Activated CD4-positive, alpha-beta T cell treated with anti-CD3 and anti-CD28 coated beads, Interleukin-2, amount 10 ng/mL, durations not matched to agents 24 days and 14 days (primary cell): ENCODE measurements around the gene TPP2. TPM values are rescaled to one million over a fixed set of nuclear protein-coding genes. Genes with fewer than 3 reads are reported as not detected.

Experiments used
- DNase-seq: peaks from one replicate; pipeline ENCODE4 v3.0.0; 2022
- H3K27ac Mint-ChIP-seq: one replicate; pipeline ENCODE4 v1.8.0; 2022; ENCODE audit warnings: mild to moderate bottlenecking, mixed read lengths
- H3K27me3 Mint-ChIP-seq: one replicate; pipeline ENCODE4 v1.8.0; 2022; ENCODE audit warnings: mixed read lengths
- H3K36me3 Mint-ChIP-seq: one replicate; pipeline ENCODE4 v1.8.0; 2022; ENCODE audit warnings: low read depth, mild to moderate bottlenecking, mixed read lengths
- H3K4me1 Mint-ChIP-seq: one replicate; pipeline ENCODE4 v1.8.0; 2021; ENCODE audit warnings: mixed read lengths
- H3K4me3 Mint-ChIP-seq: one replicate; pipeline ENCODE4 v1.8.0; 2022; ENCODE audit warnings: mild to moderate bottlenecking, moderate library complexity, mixed read lengths
- H3K9me3 Mint-ChIP-seq: one replicate; pipeline ENCODE4 v1.8.0; 2021; ENCODE audit warnings: mixed read lengths
- intact Hi-C: fragments of 100-400 bp; cut with micrococcal nuclease; formaldehyde crosslinking; loops from one replicate; pipeline ENCODE4 v1.15.1; 2023
- total RNA-seq: library from RNA; stranded (reverse); gene quantifications from 2 replicates; pipeline ENCODE4 v1.2.3, GENCODE V29; 2022

TPP2 gene
- total RNA-seq = 77.3 and 80.0 TPM in 2 replicates

- intact Hi-C loops = loop anchor here (1.0 to 2.0 kb wide), 5 partner anchors 54 to 249 kb away; partner anchors contain the start of genes BIVM and TEX30
- H3K9me3 Mint-ChIP-seq = no peaks in the 10 kb centered on the region
- peaks cover 48% of the 10 kb centered on the region for H3K4me1 Mint-ChIP-seq
- no peaks in the 10 kb centered on the region for H3K27me3 Mint-ChIP-seq
- peak; percentile 100 for DNase-seq
- H3K27ac Mint-ChIP-seq = peak within 1 kb of the TSS; percentile 99
- peaks cover 20% of the 10 kb centered on the region for H3K36me3 Mint-ChIP-seq
- H3K4me3 Mint-ChIP-seq = peak within 1 kb of the TSS; percentile 97
Observed at GRCh38 chr13:102596147-102597028, at the start of gene TPP2. Gene TPP2, plus strand, starts transcription at chr13:102596986. Its CDS starts 53 bp downstream, at chr13:102597039.

DNA sequence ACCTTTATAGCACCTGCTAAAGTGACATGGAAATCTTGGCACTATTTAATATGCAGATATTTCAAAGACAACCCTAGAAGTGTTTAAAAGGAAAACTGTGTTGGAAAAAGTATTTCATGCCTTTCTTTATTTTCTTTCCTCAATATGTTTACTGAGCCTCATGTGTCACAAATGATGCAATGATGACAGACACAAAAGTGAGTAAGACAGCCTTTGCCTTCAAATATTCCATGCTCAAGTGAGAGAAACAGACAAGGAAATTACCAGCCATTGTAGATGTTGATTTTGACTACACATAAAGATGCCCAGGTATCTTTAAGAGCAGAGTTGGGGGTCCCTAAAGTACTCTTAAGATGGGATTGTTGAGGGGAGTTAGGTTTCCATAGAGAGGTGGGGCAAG lies 48.0 kb upstream of the TPP2 start:
- H3K9me3 Mint-ChIP-seq = no peaks in the 10 kb centered on the region
- H3K27ac Mint-ChIP-seq = no peak overlapping the region
- no peaks in the 10 kb centered on the region for H3K4me1 Mint-ChIP-seq
- H3K4me3 Mint-ChIP-seq = no peak overlapping the region
- no peaks in the 10 kb centered on the region for H3K36me3 Mint-ChIP-seq
- H3K27me3 Mint-ChIP-seq = peaks cover 16% of the 10 kb centered on the region
- DNase-seq = no peak
- intact Hi-C loops = no loop called here

DNA sequence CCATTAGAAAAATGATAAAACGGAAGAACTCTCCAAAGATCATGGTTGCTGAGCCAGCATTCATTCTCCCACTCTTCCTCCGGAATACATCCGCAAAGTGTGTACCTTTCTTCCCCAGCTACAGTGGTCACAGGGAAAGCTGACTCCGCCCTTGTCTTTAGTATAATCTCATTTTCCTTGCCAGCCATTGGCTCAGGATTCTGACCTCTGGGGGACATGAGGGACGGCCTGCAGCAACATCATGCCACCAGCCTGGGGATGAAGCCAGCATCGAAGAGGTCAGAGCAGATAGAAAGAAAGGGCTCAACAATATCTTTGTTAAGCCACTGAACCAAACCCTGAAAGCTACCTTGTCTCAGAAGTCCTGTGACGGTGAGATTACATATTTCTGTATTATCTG lies 46.3 kb upstream of the TPP2 start:
- H3K27me3 Mint-ChIP-seq = peaks cover 11% of the 10 kb centered on the region
- no peaks in the 10 kb centered on the region for H3K4me1 Mint-ChIP-seq
- no peak overlapping the region for H3K27ac Mint-ChIP-seq
- no peak for DNase-seq
- no peak overlapping the region for H3K4me3 Mint-ChIP-seq
- H3K9me3 Mint-ChIP-seq = no peaks in the 10 kb centered on the region
- H3K36me3 Mint-ChIP-seq = no peaks in the 10 kb centered on the region
- intact Hi-C loops = loop anchor here (10.0 kb wide), 2 partner anchors 156 to 606 kb away; no protein-coding TSS in a partner anchor

- DNase-seq = peak; percentile 71
- H3K4me3 Mint-ChIP-seq = no peak overlapping the region
- H3K27ac Mint-ChIP-seq = no peak overlapping the region
- peaks cover 8% of the 10 kb centered on the region for H3K27me3 Mint-ChIP-seq
- intact Hi-C loops = loop anchor here (5.0 to 10.0 kb wide), 6 partner anchors 99 to 1409 kb away; no protein-coding TSS in a partner anchor
- H3K4me1 Mint-ChIP-seq = no peaks in the 10 kb centered on the region
- no peaks in the 10 kb centered on the region for H3K9me3 Mint-ChIP-seq
- H3K36me3 Mint-ChIP-seq = no peaks in the 10 kb centered on the region
Observed at GRCh38 chr13:102555914-102556553, 40.8 kb upstream of the TPP2 start.

GRCh38 chr13:102556806-102557205 lies 40.0 kb upstream of the TPP2 start:
- Mint-ChIP-seq H3K27ac (no peak overlapping the region), H3K27me3 (peaks cover 9% of the 10 kb centered on the region), H3K4me1 (no peaks in the 10 kb centered on the region), H3K4me3 (no peak overlapping the region), H3K36me3 (no peaks in the 10 kb centered on the region), H3K9me3 (no peaks in the 10 kb centered on the region)
- intact Hi-C loops = loop anchor here (5.0 to 10.0 kb wide), 6 partner anchors 100 to 1410 kb away; no protein-coding TSS in a partner anchor
- no peak for DNase-seq

DNA sequence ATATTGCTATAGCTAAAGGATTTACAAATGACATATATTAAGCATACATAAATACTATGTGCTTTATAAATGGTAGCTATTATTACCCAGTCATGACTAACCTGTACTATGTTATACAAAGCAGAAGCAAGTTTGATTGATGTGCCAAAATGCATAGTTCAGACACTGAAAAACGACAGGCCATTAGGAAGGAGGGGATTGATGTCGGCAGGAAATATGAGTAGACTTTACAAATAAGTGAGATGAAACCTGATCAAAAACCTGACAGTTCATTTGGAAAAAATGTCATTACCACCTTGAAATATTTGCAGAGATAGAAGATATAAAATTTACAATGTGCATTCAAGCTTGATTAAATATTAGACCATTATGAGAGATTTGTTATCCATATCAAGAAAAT lies 38.8 kb upstream of the TPP2 start:
- H3K27me3 Mint-ChIP-seq = peaks cover 15% of the 10 kb centered on the region
- no peak overlapping the region for H3K4me3 Mint-ChIP-seq
- intact Hi-C loops = loop anchor here (5.0 to 10.0 kb wide), 6 partner anchors 101 to 1411 kb away; no protein-coding TSS in a partner anchor
- no peak overlapping the region for H3K27ac Mint-ChIP-seq
- no peaks in the 10 kb centered on the region for H3K36me3 Mint-ChIP-seq
- no peaks in the 10 kb centered on the region for H3K9me3 Mint-ChIP-seq
- DNase-seq = no peak
- H3K4me1 Mint-ChIP-seq = no peaks in the 10 kb centered on the region

- no peak for DNase-seq
- Mint-ChIP-seq H3K4me1 (no peaks in the 10 kb centered on the region), H3K9me3 (no peaks in the 10 kb centered on the region), H3K27ac (no peak overlapping the region), H3K36me3 (no peaks in the 10 kb centered on the region), H3K4me3 (no peak overlapping the region), H3K27me3 (peaks cover 19% of the 10 kb centered on the region)
- intact Hi-C loops = no loop called here
Observed at GRCh38 chr13:102561933-102562332, 34.9 kb upstream of the TPP2 start.

- H3K9me3 Mint-ChIP-seq = no peaks in the 10 kb centered on the region
- H3K4me1 Mint-ChIP-seq = no peaks in the 10 kb centered on the region
- H3K27me3 Mint-ChIP-seq = peaks cover 19% of the 10 kb centered on the region
- no peak overlapping the region for H3K4me3 Mint-ChIP-seq
- intact Hi-C loops = no loop called here
- H3K36me3 Mint-ChIP-seq = no peaks in the 10 kb centered on the region
- H3K27ac Mint-ChIP-seq = no peak overlapping the region
- no peak for DNase-seq
Observed at GRCh38 chr13:102563267-102563666, 33.5 kb upstream of the TPP2 start.

DNA sequence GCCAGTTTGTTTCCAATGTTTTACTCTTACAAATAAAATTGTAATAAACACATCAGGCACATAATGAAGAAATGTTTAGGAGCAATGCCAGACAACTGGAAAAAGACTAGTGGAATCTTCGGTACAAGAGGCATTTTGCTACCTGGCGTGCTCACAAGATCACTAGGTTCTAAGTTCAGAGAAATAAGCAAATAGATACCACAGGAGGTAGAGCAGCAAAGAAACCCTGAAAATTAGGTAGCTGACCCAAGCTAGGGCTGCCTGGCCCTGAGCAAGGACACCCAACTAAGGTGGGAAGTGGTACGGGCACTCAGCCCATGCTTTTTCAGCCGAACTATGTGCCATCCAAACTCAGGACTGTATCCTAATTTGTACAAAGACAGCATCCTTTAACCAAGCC lies 32.2 kb upstream of the TPP2 start:
- no peaks in the 10 kb centered on the region for H3K4me1 Mint-ChIP-seq
- H3K27me3 Mint-ChIP-seq = peaks cover 19% of the 10 kb centered on the region
- intact Hi-C loops = no loop called here
- H3K27ac Mint-ChIP-seq = no peak overlapping the region
- no peak overlapping the region for H3K4me3 Mint-ChIP-seq
- H3K36me3 Mint-ChIP-seq = no peaks in the 10 kb centered on the region
- no peaks in the 10 kb centered on the region for H3K9me3 Mint-ChIP-seq
- DNase-seq = no peak

GRCh38 chr13:102566513-102566912 lies 30.3 kb upstream of the TPP2 start:
- no peak for DNase-seq
- intact Hi-C loops = no loop called here
- Mint-ChIP-seq H3K4me3 (no peak overlapping the region), H3K27ac (no peak overlapping the region), H3K36me3 (no peaks in the 10 kb centered on the region), H3K4me1 (no peaks in the 10 kb centered on the region), H3K9me3 (no peaks in the 10 kb centered on the region), H3K27me3 (peaks cover 26% of the 10 kb centered on the region)

DNA sequence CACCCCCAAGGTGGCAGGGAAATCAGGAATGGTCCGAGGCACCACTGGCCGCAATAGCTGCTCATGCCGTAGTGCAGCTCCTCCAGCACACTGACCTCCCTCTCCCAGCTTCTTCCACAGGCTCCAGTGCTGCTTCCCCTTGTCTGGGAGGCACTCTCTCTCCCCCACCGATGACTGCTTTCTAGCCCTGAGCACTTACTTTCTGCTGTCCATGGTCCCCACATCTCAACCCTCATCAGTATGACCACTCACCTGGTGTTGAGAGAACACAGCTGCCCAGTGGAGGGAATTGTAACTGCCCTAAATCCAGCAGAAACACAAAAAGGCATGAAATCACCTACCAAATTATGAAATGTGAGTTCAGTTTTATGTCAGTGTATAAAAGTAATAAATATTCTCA lies 28.9 kb upstream of the TPP2 start:
- Mint-ChIP-seq H3K4me3 (no peak overlapping the region), H3K9me3 (no peaks in the 10 kb centered on the region), H3K36me3 (no peaks in the 10 kb centered on the region), H3K4me1 (no peaks in the 10 kb centered on the region), H3K27me3 (peaks cover 26% of the 10 kb centered on the region), H3K27ac (no peak overlapping the region)
- intact Hi-C loops = no loop called here
- DNase-seq = no peak

DNA sequence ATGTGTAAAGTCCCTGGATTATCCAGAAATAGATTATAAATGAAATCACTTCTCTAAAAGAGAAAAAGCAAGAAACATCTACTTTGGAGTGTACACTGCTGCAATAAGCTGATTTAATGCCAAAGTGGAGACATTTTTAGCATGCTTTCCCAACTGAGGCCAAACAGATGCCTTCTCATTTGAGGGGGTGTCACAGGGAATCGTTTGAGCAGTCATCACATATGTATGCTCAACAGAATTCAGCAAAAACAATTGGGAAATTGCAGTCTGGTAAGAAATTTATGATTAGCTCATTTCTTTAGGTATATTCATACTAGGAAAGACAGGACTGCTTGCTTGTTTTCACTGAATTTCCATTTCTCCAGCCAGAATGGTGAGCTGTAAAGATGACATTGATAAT lies 27.3 kb upstream of the TPP2 start:
- Mint-ChIP-seq H3K36me3 (no peaks in the 10 kb centered on the region), H3K9me3 (no peaks in the 10 kb centered on the region), H3K27me3 (peaks cover 40% of the 10 kb centered on the region), H3K27ac (no peak overlapping the region), H3K4me1 (no peaks in the 10 kb centered on the region), H3K4me3 (no peak overlapping the region)
- intact Hi-C loops = no loop called here
- DNase-seq = no peak

DNA sequence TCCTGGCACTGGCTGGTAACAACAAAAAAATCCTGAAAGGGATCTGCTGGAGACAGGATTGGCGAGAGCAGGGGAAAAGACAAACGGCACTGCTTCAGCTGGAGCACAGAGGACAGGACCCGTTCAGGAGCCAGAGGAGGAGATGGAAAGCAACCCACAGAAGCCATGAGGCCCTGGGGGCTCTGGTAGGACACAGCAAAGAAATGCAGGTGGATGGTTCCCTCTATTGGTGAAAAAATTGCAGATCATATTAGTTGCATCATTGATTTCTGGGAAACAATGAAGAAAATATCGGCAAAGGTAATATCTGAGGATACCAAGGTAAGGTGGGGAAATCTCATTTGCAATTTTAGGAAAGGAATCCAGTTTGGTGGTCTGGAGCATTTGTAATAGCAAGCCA lies 25.7 kb upstream of the TPP2 start:
- Mint-ChIP-seq H3K27me3 (peaks cover 43% of the 10 kb centered on the region), H3K9me3 (no peaks in the 10 kb centered on the region), H3K36me3 (no peaks in the 10 kb centered on the region), H3K27ac (no peak overlapping the region), H3K4me3 (no peak overlapping the region), H3K4me1 (no peaks in the 10 kb centered on the region)
- intact Hi-C loops = no loop called here
- no peak for DNase-seq

- intact Hi-C loops = no loop called here
- H3K27me3 Mint-ChIP-seq = peaks cover 39% of the 10 kb centered on the region
Observed at GRCh38 chr13:102572323-102572722, 24.5 kb upstream of the TPP2 start.

More at GRCh38 chr13:102572323-102572722, 24.5 kb upstream of the TPP2 start:
- Mint-ChIP-seq H3K4me1 (no peaks in the 10 kb centered on the region), H3K27ac (no peak overlapping the region), H3K4me3 (no peak overlapping the region), H3K9me3 (no peaks in the 10 kb centered on the region), H3K36me3 (no peaks in the 10 kb centered on the region)
- no peak for DNase-seq
